RCC 7860 (cell line): Measurements from ENCODE around the gene IGSF23.
"Not testable (repeated sequence)": the region's sequence is repeated elsewhere in the genome, so short reads cannot be mapped to it uniquely, and the experiment has no call there.

Source experiments
- DNase-seq: peaks from one replicate; pipeline ENCODE4 v3.0.0-alpha.2; 2015; ENCODE audit warnings: low spot score
- FAIRE-seq: peaks from 2 replicates; lab custom pipeline; 2012; peaks lifted over from hg19 to GRCh38; lab: Jason Lieb, UNC

Gene IGSF23

GRCh38 chr19:44608391-44608821, 5.0 kb upstream of the IGSF23 start:
- DNase-seq: no peak
- FAIRE-seq: no peak

- DNase-seq: no peak
- FAIRE-seq: no peak
Measured at GRCh38 chr19:44609219-44609618, 4.1 kb upstream of the IGSF23 start.

DNA sequence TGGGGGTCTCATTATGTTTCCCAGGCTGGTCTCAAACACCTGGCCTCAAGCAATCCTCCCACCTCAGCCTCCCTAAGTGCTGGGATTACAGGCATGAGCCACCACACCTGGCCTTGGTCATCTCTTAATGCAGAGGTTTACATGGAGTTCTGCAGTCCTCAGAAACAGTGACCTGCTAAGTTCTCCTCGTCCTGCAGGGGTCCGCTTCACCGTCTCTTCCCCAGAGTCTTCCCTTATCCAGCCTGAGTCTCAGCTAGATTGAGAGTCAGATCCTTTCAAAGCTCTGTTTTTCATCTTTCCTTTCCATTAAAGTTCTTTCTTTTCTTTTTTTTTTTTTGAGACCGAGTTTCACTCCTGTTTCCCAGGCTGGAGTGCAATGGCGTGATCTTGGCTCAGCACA, 2.9 kb upstream of the IGSF23 start:
- FAIRE-seq, DNase-seq: not testable (repeated sequence)

GRCh38 chr19:44611812-44612295, 1.5 kb upstream of the IGSF23 start:
- no peak for DNase-seq
- FAIRE-seq: no peak

GRCh38 chr19:44614313-44614712, 950 bp downstream of the IGSF23 start:
- no peak for FAIRE-seq
- no peak for DNase-seq

DNA sequence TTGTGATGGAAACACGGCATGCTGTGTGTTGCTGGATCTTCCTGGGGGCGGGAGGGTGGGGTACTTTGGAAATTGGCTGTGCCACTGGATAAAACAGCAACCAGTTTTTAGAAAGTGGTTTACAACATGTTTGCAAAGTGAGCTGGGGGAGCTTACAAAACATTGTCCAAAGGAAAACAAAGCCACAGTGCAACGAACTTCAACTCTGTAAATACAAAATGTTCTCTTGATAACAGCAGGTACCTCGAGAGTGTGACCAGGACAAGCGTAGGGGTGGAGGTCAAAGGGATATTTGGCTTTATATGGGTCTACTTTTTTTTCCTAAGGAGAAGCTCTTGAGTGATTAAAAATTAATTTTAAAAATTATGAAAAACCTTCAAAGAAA, 2.5 kb downstream of the IGSF23 start:
- FAIRE-seq (no peak), DNase-seq (no peak)

GRCh38 chr19:44617110-44617880, 3.9 kb downstream of the IGSF23 start:
- peak; percentile 75 for FAIRE-seq
- peak; percentile 20 for DNase-seq

DNA sequence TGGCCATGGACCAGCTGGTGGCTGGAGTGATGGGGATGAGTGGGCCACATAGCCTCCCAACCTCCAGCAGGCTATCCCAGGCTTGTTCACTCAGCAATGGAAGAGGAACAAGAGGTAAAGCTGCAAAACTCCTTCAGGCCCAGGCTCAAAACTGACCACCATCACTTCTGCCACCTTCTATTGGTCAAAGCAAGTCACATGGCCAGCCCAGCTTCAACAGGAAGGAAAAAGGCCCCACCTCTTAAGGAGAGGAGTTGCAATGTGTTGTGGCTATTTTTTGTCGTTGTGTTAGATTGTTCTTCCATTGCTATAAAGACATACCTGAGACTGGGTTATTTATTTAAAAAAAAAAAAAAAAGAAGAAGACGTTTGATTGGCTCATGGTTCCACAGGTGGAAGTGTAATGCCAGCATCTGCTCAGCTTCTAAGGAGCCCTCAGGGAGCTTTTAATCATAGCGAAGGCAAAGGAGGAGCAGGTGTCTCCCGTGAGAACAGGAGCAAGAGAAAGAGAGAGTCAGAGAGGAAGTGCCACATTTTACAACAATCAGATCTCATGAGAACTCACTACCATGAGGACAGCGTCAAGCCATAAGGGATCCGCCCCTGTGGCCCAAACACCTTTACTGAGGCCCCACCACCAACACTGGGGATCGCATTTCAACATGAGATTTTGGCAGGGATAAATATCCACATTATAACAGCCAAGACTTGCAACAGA, 5.4 kb downstream of the IGSF23 start:
- FAIRE-seq (no peak), DNase-seq (no peak)

- FAIRE-seq (no peak), DNase-seq (peak; percentile 36)
Measured at GRCh38 chr19:44620667-44621066, 7.3 kb downstream of the IGSF23 start.

DNA sequence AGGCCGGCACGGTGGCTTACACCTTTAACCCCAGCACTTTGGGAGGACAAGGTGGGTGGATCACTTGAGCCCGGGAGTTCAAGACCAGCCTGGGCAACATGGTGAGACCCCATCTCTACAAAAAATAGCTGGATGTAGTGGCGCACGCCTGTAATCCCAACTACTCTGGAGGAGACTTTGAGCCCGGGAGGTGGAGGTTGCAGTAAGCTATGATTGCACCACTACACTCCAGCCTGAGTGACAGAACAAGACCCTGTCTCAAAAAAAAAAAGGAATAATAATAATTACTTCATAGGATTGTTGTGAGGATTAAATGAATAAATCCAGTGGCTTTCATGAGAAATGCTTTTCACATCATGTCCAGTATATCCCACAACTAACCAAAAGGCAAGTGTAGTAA, 8.0 kb downstream of the IGSF23 start:
- no peak for DNase-seq
- no peak for FAIRE-seq

- FAIRE-seq (no peak), DNase-seq (no peak)
Measured at GRCh38 chr19:44623080-44623479, 9.7 kb downstream of the IGSF23 start.

GRCh38 chr19:44623626-44624025, 10.3 kb downstream of the IGSF23 start:
- FAIRE-seq: no peak
- no peak for DNase-seq

- DNase-seq: peak; percentile 35
- no peak for FAIRE-seq
Measured at GRCh38 chr19:44624840-44625354, 11.5 kb downstream of the IGSF23 start.

DNA sequence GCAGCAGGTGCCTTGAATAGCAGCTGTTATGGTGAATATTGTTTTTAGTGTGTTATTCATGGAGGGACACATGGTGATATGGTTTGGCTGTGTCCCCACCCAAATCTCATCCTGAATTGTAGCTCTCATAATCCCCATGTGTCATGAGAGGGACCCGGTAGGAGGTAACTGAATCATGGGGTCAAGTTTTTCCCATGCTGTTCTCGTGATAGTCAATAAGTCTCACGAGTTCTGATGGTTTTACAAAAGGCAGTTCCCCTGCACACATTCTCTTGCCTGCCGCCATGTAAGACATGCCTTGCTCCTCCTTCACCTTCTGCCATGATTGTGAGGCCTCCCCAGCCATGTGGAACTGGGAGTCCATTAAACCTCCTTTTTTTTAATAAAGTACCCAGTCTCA, 12.3 kb downstream of the IGSF23 start:
- FAIRE-seq, DNase-seq: not testable (repeated sequence)

- DNase-seq: peak; percentile 97
Measured at GRCh38 chr19:44626048-44626624, 12.8 kb downstream of the IGSF23 start.

GRCh38 chr19:44627631-44628030, 14.3 kb downstream of the IGSF23 start:
- FAIRE-seq: no peak
- DNase-seq: no peak

More at GRCh38 chr19:44626048-44626624, 12.8 kb downstream of the IGSF23 start:
- FAIRE-seq: peak; percentile 97

DNA sequence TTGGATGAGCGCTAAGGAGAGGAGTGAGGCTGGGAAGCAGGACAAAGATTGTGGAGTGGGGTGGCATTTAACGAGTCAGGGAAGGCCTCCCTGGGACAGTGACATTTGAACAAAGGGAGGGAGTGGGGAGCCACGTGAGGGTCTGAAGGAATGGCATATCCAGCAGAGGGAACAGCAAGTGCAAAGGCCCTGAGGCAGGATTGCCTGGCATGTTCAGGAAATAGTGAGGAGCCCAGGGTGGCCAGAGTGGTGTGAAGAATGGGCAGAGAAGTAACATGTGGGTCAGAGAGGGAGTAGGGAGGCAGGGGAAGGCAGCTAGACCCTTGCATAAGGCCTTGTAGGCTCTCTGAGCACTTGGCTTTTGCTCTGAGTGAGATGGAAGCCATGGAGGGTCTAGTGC, 15.4 kb downstream of the IGSF23 start:
- DNase-seq (no peak), FAIRE-seq (no peak)

DNA sequence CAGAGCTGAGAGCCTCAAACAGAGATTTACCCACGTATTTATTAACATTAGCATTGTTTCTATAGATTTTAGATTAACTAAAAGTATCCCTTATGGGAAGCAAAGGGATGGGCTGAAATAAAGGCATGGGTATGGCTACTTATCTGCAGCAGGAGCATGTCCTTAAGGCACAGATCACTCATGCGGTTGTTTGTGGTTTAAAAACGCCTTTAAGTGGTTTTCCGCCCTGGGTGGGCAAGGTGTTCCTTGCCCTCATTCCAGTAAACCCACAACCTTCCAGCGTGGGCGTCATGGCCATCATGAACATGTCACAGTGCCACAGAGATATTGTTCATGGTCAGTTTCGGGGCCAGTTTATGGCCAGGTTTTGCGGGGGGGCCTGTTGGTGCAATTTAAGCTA, 18.2 kb downstream of the IGSF23 start:
- not testable (repeated sequence) for FAIRE-seq

GRCh38 chr19:44634058-44634457, 20.7 kb downstream of the IGSF23 start:
- FAIRE-seq, DNase-seq: not testable (repeated sequence)

More for the DNA sequence above, 18.2 kb downstream of the IGSF23 start:
- DNase-seq: not testable (repeated sequence)

GRCh38 chr19:44634785-44635184, 21.4 kb downstream of the IGSF23 start:
- no peak for FAIRE-seq
- DNase-seq: no peak
